ENCODE results near the gene NHSL2. TPM values are rescaled to one million over a fixed set of nuclear protein-coding genes. Genes with fewer than 3 reads are reported as not detected.

NHSL2 gene
- total RNA-seq, 1 experiment from 2014 or later: 0.58 TPM

DNA sequence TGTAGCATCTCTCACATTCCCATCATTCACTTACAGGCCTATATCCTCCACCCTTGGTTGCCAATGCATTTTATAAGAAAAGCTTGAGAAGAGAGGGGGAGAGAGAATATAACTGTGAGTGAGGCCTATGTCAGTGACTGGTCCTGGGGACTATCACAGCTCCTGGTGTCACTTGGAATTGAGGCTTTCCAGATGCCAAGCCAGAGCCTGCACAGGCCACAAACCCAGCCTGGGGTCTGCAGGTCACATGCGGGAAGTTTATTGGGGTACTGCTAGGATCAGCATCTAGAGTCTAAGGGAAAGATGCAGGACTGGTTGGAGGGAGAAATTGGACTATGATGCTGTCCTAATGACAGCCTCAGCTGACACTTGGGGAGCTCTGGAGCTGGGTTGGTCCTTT lies 173.5 kb downstream of the NHSL2 start:
- intact Hi-C loops (cut with micrococcal nuclease; ENCODE audit: unreplicated experiment): no loop called here
- ChIA-PET CTCF (interaction anchor here (0.5 kb wide), 1 partner anchor 174 kb away, joined by 3 read pairs; no protein-coding TSS in a partner anchor), POLR2A (ENCODE audit: low non-redundant PET) (no interaction called here)
- Histone ChIP-seq H3K4me3 (ENCODE audit: low read depth, low read length, poor library complexity, severe bottlenecking) (no peak overlapping the region), H3K36me3 (ENCODE audit: insufficient read depth, low read length, poor library complexity, severe bottlenecking) (no peaks in the 10 kb centered on the region), H3K27ac (ENCODE audit: low read depth, low read length, poor library complexity, severe bottlenecking) (no peak overlapping the region), H3K4me1 (ENCODE audit: insufficient read depth, low read length, poor library complexity, severe bottlenecking) (no peaks in the 10 kb centered on the region), H3K27me3 (replicated peaks; ENCODE audit: insufficient read depth, low read depth, low read length, poor library complexity) (no peaks in the 10 kb centered on the region), H3K9me3 (ENCODE audit: low read depth, low read length, poor library complexity, severe bottlenecking) (no peaks in the 10 kb centered on the region)
- BruUV-seq (replicated peaks): no TSS peak
- TF ChIP-seq CTCF (conservative IDR thresholded peaks at IDR 0.05; ENCODE audit: low read depth, low read length) (no peak), EZH2 (IDR thresholded peaks at IDR 0.05; ENCODE audit: borderline replicate concordance, low read depth, low read length, poor library complexity, severe bottlenecking) (no peak)
- DNase-seq (ENCODE audit: low spot score): no peak

- Histone ChIP-seq H3K4me1 (ENCODE audit: insufficient read depth, low read length, poor library complexity, severe bottlenecking) (no peaks in the 10 kb centered on the region), H3K4me3 (ENCODE audit: low read depth, low read length, poor library complexity, severe bottlenecking) (no peak overlapping the region), H3K27ac (ENCODE audit: low read depth, low read length, poor library complexity, severe bottlenecking) (no peak overlapping the region), H3K27me3 (replicated peaks; ENCODE audit: insufficient read depth, low read depth, low read length, poor library complexity) (no peaks in the 10 kb centered on the region), H3K36me3 (ENCODE audit: insufficient read depth, low read length, poor library complexity, severe bottlenecking) (no peaks in the 10 kb centered on the region), H3K9me3 (ENCODE audit: low read depth, low read length, poor library complexity, severe bottlenecking) (no peaks in the 10 kb centered on the region)
- BruUV-seq (replicated peaks): no TSS peak
- no peak for DNase-seq (ENCODE audit: low spot score)
- POLR2A ChIA-PET (ENCODE audit: low non-redundant PET): no interaction called here
- CTCF ChIA-PET: no interaction called here
- intact Hi-C loops (cut with micrococcal nuclease; ENCODE audit: unreplicated experiment): no loop called here
- TF ChIP-seq EZH2 (IDR thresholded peaks at IDR 0.05; ENCODE audit: borderline replicate concordance, low read depth, low read length, poor library complexity, severe bottlenecking): no peak
These were observed 176.3 kb downstream of the NHSL2 start for GRCh38 chrX:72086995-72087394.

GRCh38 chrX:72088761-72089160 lies 178.1 kb downstream of the NHSL2 start:
- ChIA-PET CTCF (no interaction called here), POLR2A (ENCODE audit: low non-redundant PET) (no interaction called here)
- no peak for DNase-seq (ENCODE audit: low spot score)
- no peak overlapping the region for H3K4me3 ChIP-seq (ENCODE audit: low read depth, low read length, poor library complexity, severe bottlenecking)
- H3K9me3 ChIP-seq (ENCODE audit: low read depth, low read length, poor library complexity, severe bottlenecking): no peaks in the 10 kb centered on the region
- no TSS peak for BruUV-seq (replicated peaks)
- intact Hi-C loops (cut with micrococcal nuclease; ENCODE audit: unreplicated experiment): no loop called here
- no peaks in the 10 kb centered on the region for H3K4me1 ChIP-seq (ENCODE audit: insufficient read depth, low read length, poor library complexity, severe bottlenecking)
- no peaks in the 10 kb centered on the region for H3K36me3 ChIP-seq (ENCODE audit: insufficient read depth, low read length, poor library complexity, severe bottlenecking)
- H3K27me3 ChIP-seq (replicated peaks; ENCODE audit: insufficient read depth, low read depth, low read length, poor library complexity): no peaks in the 10 kb centered on the region
- no peak overlapping the region for H3K27ac ChIP-seq (ENCODE audit: low read depth, low read length, poor library complexity, severe bottlenecking)
- TF ChIP-seq CTCF (conservative IDR thresholded peaks at IDR 0.05; ENCODE audit: low read depth, low read length) (no peak), EZH2 (IDR thresholded peaks at IDR 0.05; ENCODE audit: borderline replicate concordance, low read depth, low read length, poor library complexity, severe bottlenecking) (no peak)

GRCh38 chrX:72089254-72089653 lies 178.6 kb downstream of the NHSL2 start:
- no peak overlapping the region for H3K4me3 ChIP-seq (ENCODE audit: low read depth, low read length, poor library complexity, severe bottlenecking)
- H3K36me3 ChIP-seq (ENCODE audit: insufficient read depth, low read length, poor library complexity, severe bottlenecking): no peaks in the 10 kb centered on the region
- ChIA-PET POLR2A (ENCODE audit: low non-redundant PET) (no interaction called here), CTCF (no interaction called here)
- TF ChIP-seq EZH2 (IDR thresholded peaks at IDR 0.05; ENCODE audit: borderline replicate concordance, low read depth, low read length, poor library complexity, severe bottlenecking): no peak
- no peak for TF ChIP-seq CTCF (conservative IDR thresholded peaks at IDR 0.05; ENCODE audit: low read depth, low read length)
- DNase-seq (ENCODE audit: low spot score): no peak
- no peaks in the 10 kb centered on the region for H3K27me3 ChIP-seq (replicated peaks; ENCODE audit: insufficient read depth, low read depth, low read length, poor library complexity)
- intact Hi-C loops (cut with micrococcal nuclease; ENCODE audit: unreplicated experiment): no loop called here
- BruUV-seq (replicated peaks): no TSS peak
- no peak overlapping the region for H3K27ac ChIP-seq (ENCODE audit: low read depth, low read length, poor library complexity, severe bottlenecking)
- H3K4me1 ChIP-seq (ENCODE audit: insufficient read depth, low read length, poor library complexity, severe bottlenecking): no peaks in the 10 kb centered on the region
- H3K9me3 ChIP-seq (ENCODE audit: low read depth, low read length, poor library complexity, severe bottlenecking): no peaks in the 10 kb centered on the region

Measured in A673 (cell line).